Neural progenitor cell (in vitro differentiated cells): ENCODE results near the gene KCNMA1. TPM values are rescaled to one million over a fixed set of nuclear protein-coding genes. Genes with fewer than 3 reads are reported as not detected.
"Not testable (repeated sequence)": the region's sequence is repeated elsewhere in the genome, so short reads cannot be mapped to it uniquely, and the experiment has no call there.

ENCODE experiments used
- DNase-seq: peaks from one replicate; pipeline ENCODE4 v3.0.0-alpha.2; 2016; ENCODE audit warnings: low spot score
- H2AFZ ChIP-seq: fragments of 200-600 bp; sonication (generic); replicated peaks from 2 replicates; pipeline ENCODE4 v1.6.1; 2016; ENCODE audit warnings: antibody characterized with exemption
- H3F3A ChIP-seq: fragments of 200-600 bp; sonication (generic); 2 replicates; pipeline ENCODE4 v1.6.1; 2016; ENCODE audit warnings: antibody characterized with exemption, low read depth
- H3K27ac ChIP-seq: fragments of 200-600 bp; sonication (generic); 2 replicates; pipeline ENCODE4 v1.5.1; 2016; ENCODE audit warnings: mild to moderate bottlenecking
- H3K27me3 ChIP-seq: fragments of 200-600 bp; sonication (generic); 2 replicates; pipeline ENCODE4 v1.6.1; 2016; ENCODE audit warnings: mild to moderate bottlenecking, moderate library complexity
- H3K36me3 ChIP-seq: fragments of 200-600 bp; sonication (generic); 2 replicates; pipeline ENCODE4 v1.5.1; 2016
- H3K4me1 ChIP-seq: fragments of 200-600 bp; sonication (generic); 2 replicates; pipeline ENCODE4 v1.6.1; 2016; ENCODE audit warnings: mixed run types
- H3K4me2 ChIP-seq: fragments of 200-600 bp; sonication (generic); 2 replicates; pipeline ENCODE4 v1.6.1; 2016
- H3K4me3 ChIP-seq: fragments of 200-600 bp; sonication (generic); 2 replicates; pipeline ENCODE4 v1.5.1; 2016
- H3K79me2 ChIP-seq: fragments of 200-600 bp; sonication (generic); 2 replicates; pipeline ENCODE4 v1.6.1; 2016; ENCODE audit warnings: low read depth
- H3K9ac ChIP-seq: fragments of 200-600 bp; sonication (generic); 2 replicates; pipeline ENCODE4 v1.6.1; 2016
- H3K9me3 ChIP-seq: fragments of 200-600 bp; sonication (generic); 2 replicates; pipeline ENCODE4 v1.5.1; 2016; ENCODE audit warnings: low read depth
- H4K20me1 ChIP-seq: fragments of 200-600 bp; sonication (generic); 2 replicates; pipeline ENCODE4 v1.6.1; 2016; ENCODE audit warnings: low read depth
- H3K27ac Mint-ChIP-seq: 3 replicates; pipeline ENCODE4 v1.8.0; 2021; ENCODE audit warnings: mixed read lengths
- H3K27me3 Mint-ChIP-seq: 2 replicates; pipeline ENCODE4 v1.8.0; 2022; ENCODE audit warnings: low read depth, mild to moderate bottlenecking, inconsistent platforms, moderate library complexity, mixed read lengths; ENCODE audit not compliant: insufficient read depth
- H3K36me3 Mint-ChIP-seq: 3 replicates; pipeline ENCODE4 v1.8.0; 2021; ENCODE audit warnings: mixed read lengths
- H3K4me1 Mint-ChIP-seq: 3 replicates; pipeline ENCODE4 v1.8.0; 2021; ENCODE audit warnings: mixed read lengths
- H3K4me3 Mint-ChIP-seq: 3 replicates; pipeline ENCODE4 v1.8.0; 2021; ENCODE audit warnings: mild to moderate bottlenecking, moderate library complexity, mixed read lengths
- H3K9me3 Mint-ChIP-seq: 3 replicates; pipeline ENCODE4 v1.8.0; 2020; ENCODE audit warnings: mixed read lengths
- EZH2 ChIP-seq: fragments of 200-600 bp; sonication (generic); IDR thresholded peaks from 2 replicates; pipeline ENCODE4 v1.6.1; 2017; ENCODE audit warnings: antibody characterized with exemption, mild to moderate bottlenecking, moderate library complexity
- EZH2phosphoT487 ChIP-seq: fragments of 200-600 bp; sonication (generic); IDR thresholded peaks from 2 replicates; pipeline ENCODE4 v1.6.1; 2017; ENCODE audit warnings: antibody characterized with exemption
- total RNA-seq: library from RNA; depleted of rRNA; stranded (reverse); fragments of >200 nt; gene quantifications from 2 replicates; pipeline ENCODE4 v1.2.3, GENCODE V29; 2015; ENCODE audit warnings: low replicate concordance
- TF ChIP-seq, protein P1 (sequence below): fragments of 200-600 bp; sonication (generic); IDR thresholded peaks from 2 replicates; pipeline ENCODE4 v1.5.1; 2017; ENCODE audit warnings: antibody characterized with exemption, mild to moderate bottlenecking

KCNMA1 gene
- total RNA-seq, 1 donor from 2014 or later, result 2.4 TPM

DNA sequence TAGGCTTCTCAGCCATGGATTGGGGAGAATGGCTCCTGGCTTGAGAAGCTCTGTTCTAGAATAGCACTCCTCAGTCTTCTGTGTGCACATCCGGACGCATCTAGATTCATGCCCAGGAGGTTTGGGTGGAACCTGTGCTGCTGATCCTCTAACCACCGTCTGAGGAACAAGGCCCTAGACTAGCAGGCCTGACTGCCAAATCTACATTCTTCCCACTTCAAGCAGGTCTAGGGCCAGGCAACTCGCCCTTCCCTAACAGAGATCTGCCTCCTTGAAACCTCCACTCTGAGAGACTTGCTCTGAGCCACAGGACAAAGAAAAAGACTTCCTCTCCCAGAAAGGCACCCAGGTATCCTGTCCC, 61.6 kb downstream of the KCNMA1 start:
- H3K79me2 ChIP-seq, result no peaks in the 10 kb centered on the region
- Mint-ChIP-seq H3K36me3 (no peaks in the 10 kb centered on the region), H3K27me3 (peaks cover 5% of the 10 kb centered on the region), H3K27ac (no peak overlapping the region), H3K9me3 (no peaks in the 10 kb centered on the region), H3K4me1 (no peaks in the 10 kb centered on the region), H3K4me3 (no peak overlapping the region)
- H3K9me3 ChIP-seq, result no peaks in the 10 kb centered on the region
- H3F3A ChIP-seq, result no peaks in the 10 kb centered on the region
- H3K9ac ChIP-seq, result no peak overlapping the region
- no peak overlapping the region for H3K27ac ChIP-seq
- H2AFZ ChIP-seq, result no peak overlapping the region
- no peaks in the 10 kb centered on the region for H4K20me1 ChIP-seq
- DNase-seq, result no peak
- H3K27me3 ChIP-seq, result no peaks in the 10 kb centered on the region
- H3K4me1 ChIP-seq, result no peaks in the 10 kb centered on the region
- TF ChIP-seq, protein P1, sequence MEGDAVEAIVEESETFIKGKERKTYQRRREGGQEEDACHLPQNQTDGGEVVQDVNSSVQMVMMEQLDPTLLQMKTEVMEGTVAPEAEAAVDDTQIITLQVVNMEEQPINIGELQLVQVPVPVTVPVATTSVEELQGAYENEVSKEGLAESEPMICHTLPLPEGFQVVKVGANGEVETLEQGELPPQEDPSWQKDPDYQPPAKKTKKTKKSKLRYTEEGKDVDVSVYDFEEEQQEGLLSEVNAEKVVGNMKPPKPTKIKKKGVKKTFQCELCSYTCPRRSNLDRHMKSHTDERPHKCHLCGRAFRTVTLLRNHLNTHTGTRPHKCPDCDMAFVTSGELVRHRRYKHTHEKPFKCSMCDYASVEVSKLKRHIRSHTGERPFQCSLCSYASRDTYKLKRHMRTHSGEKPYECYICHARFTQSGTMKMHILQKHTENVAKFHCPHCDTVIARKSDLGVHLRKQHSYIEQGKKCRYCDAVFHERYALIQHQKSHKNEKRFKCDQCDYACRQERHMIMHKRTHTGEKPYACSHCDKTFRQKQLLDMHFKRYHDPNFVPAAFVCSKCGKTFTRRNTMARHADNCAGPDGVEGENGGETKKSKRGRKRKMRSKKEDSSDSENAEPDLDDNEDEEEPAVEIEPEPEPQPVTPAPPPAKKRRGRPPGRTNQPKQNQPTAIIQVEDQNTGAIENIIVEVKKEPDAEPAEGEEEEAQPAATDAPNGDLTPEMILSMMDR, result no peak
- no peak for TF ChIP-seq EZH2phosphoT487
- H3K4me2 ChIP-seq, result no peak overlapping the region
- no peaks in the 10 kb centered on the region for H3K36me3 ChIP-seq
- no peak overlapping the region for H3K4me3 ChIP-seq

GRCh38 chr10:77575271-77576006, 62.2 kb downstream of the KCNMA1 start:
- H3K79me2 ChIP-seq, result no peaks in the 10 kb centered on the region
- H3K27ac ChIP-seq, result no peak overlapping the region
- H3K36me3 Mint-ChIP-seq, result no peaks in the 10 kb centered on the region
- H2AFZ ChIP-seq, result no peak overlapping the region
- H3K4me3 Mint-ChIP-seq, result peak overlapping the region; percentile 13
- H3F3A ChIP-seq, result no peaks in the 10 kb centered on the region
- no peaks in the 10 kb centered on the region for H3K4me1 Mint-ChIP-seq
- no peaks in the 10 kb centered on the region for H3K9me3 ChIP-seq
- H3K27me3 ChIP-seq, result no peaks in the 10 kb centered on the region
- H3K36me3 ChIP-seq, result no peaks in the 10 kb centered on the region
- no peak for DNase-seq
- no peaks in the 10 kb centered on the region for H3K4me1 ChIP-seq
- H3K4me2 ChIP-seq, result no peak overlapping the region
- peaks cover 5% of the 10 kb centered on the region for H3K27me3 Mint-ChIP-seq
- no peaks in the 10 kb centered on the region for H3K9me3 Mint-ChIP-seq
- no peaks in the 10 kb centered on the region for H4K20me1 ChIP-seq
- H3K9ac ChIP-seq, result no peak overlapping the region
- no peak for TF ChIP-seq EZH2phosphoT487
- TF ChIP-seq, protein P1, result no peak
- no peak for TF ChIP-seq EZH2
- H3K27ac Mint-ChIP-seq, result no peak overlapping the region
- no peak overlapping the region for H3K4me3 ChIP-seq

DNA sequence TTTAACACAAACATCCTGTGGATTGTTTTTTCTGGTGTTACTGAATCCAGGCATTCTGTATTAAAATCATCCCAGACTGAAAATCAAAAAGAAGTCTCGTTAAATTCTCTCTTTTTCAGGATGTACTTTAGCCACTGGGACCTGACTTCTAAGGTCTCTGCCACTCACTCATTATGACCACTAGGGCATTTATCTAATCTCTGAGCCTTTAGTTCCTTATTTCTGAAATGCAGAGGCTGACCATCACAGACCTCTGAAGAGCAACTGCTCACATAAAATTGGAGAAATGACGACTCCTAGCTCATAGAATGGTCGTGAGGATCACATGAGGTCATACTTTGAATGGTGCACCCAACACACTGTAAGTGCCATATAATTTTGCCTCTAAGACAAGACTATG, 63.2 kb downstream of the KCNMA1 start:
- TF ChIP-seq EZH2, result no peak
- no peak for TF ChIP-seq EZH2phosphoT487
- TF ChIP-seq, protein P1, result peak; percentile 19

GRCh38 chr10:77572520-77572919, 65.1 kb downstream of the KCNMA1 start:
- not testable (repeated sequence) for H3K4me2 ChIP-seq, H3K9ac ChIP-seq, H3K27ac Mint-ChIP-seq, H2AFZ ChIP-seq, H3K36me3 ChIP-seq, H3K4me3 Mint-ChIP-seq, H3K9me3 Mint-ChIP-seq, H3K27ac ChIP-seq, H3K79me2 ChIP-seq, H4K20me1 ChIP-seq, H3K4me1 Mint-ChIP-seq, H3K27me3 Mint-ChIP-seq, H3K27me3 ChIP-seq, H3K4me3 ChIP-seq, DNase-seq, H3K9me3 ChIP-seq, H3K36me3 Mint-ChIP-seq, H3K4me1 ChIP-seq, H3F3A ChIP-seq

More for the DNA sequence above, 63.2 kb downstream of the KCNMA1 start:
- H3K36me3 ChIP-seq, result no peaks in the 10 kb centered on the region
- H3K4me2 ChIP-seq, result no peak overlapping the region
- H2AFZ ChIP-seq, result no peak overlapping the region
- no peaks in the 10 kb centered on the region for H3K36me3 Mint-ChIP-seq
- no peaks in the 10 kb centered on the region for H3K9me3 ChIP-seq
- no peaks in the 10 kb centered on the region for H3K27me3 ChIP-seq
- DNase-seq, result no peak
- no peak overlapping the region for H3K27ac ChIP-seq
- no peak overlapping the region for H3K9ac ChIP-seq
- H3K4me3 Mint-ChIP-seq, result no peak overlapping the region
- H3K4me1 ChIP-seq, result no peaks in the 10 kb centered on the region
- H3K79me2 ChIP-seq, result no peaks in the 10 kb centered on the region
- H3K4me3 ChIP-seq, result no peak overlapping the region
- H4K20me1 ChIP-seq, result no peaks in the 10 kb centered on the region
- no peak overlapping the region for H3K27ac Mint-ChIP-seq
- H3K4me1 Mint-ChIP-seq, result no peaks in the 10 kb centered on the region
- no peaks in the 10 kb centered on the region for H3K9me3 Mint-ChIP-seq
- no peaks in the 10 kb centered on the region for H3F3A ChIP-seq
- peaks cover 5% of the 10 kb centered on the region for H3K27me3 Mint-ChIP-seq
